ENCODE measurements around the gene TRIM40.

- TF ChIP-seq FOXP2 (optimal IDR thresholded peaks at IDR 0.05; ENCODE audit: control extremely low read depth, extremely low read length, insufficient read depth), result no peak
- no peak for TF ChIP-seq POLR2AphosphoS5 (IDR thresholded peaks at IDR 0.05; ENCODE audit: borderline replicate concordance, low read depth, low read length)
These were observed 22.1 kb upstream of the TRIM40 start for GRCh38 chr6:30113841-30114240.

All from SK-N-MC (cell line).